ENCODE data around the gene LASP1.

LASP1 gene

DNA sequence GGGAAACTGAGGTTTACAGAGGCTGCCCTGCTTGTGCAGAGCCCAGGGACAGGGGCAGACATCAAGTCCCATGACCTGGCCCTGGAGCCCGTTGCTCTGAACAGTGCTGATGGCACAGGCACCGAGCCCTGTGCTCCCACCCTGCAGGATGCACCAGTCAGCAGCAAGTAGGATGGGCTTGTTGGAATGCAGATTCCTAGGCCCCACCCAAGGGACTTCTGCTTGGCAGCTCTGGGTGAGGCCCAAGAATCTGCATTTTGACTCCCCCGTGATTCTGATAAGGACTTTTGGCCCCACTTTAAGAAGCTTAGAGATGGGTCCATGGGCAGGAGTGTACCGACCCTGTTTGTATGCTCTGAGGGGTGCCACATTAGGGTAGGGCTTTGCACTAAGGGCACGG is 23.3 kb downstream of the LASP1 start:
- H3K4me2 ChIP-seq (ENCODE audit: low read length): no peak overlapping the region
- H3K4me3 ChIP-seq (ENCODE audit: low read length): no peak overlapping the region
- peaks cover 5% of the 10 kb centered on the region; the same call in 1 of the 2 replicates for H3F3A ChIP-seq (ENCODE audit: control insufficient read depth, insufficient read depth)

DNA sequence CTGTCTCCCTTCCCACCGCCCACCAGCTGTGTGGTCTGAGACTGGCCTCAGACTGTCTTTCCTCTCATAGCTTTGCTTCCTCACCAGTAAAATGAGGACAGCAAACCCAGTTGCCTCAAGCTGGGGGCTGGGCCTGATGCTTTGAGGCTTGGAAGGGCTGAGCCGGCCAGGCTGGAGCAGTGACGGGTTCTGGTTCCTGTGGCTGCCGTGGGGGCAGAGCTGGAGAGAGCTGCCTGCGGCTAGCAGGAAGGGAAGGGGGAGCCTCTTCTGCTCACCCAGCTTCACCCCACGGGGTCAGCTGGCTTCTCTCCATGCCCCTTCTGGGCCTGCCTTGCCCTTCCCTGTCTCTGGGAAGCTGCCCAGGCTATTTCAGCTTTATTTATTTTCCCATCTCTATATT is 23.7 kb downstream of the LASP1 start:
- no peaks in the 10 kb centered on the region for H3K9me2 ChIP-seq (replicated peaks; ENCODE audit: control insufficient read depth, low read length)
- peaks cover 23% of the 10 kb centered on the region for H3K4me1 ChIP-seq (ENCODE audit: control insufficient read depth, low read length)
- TF ChIP-seq, protein P1, sequence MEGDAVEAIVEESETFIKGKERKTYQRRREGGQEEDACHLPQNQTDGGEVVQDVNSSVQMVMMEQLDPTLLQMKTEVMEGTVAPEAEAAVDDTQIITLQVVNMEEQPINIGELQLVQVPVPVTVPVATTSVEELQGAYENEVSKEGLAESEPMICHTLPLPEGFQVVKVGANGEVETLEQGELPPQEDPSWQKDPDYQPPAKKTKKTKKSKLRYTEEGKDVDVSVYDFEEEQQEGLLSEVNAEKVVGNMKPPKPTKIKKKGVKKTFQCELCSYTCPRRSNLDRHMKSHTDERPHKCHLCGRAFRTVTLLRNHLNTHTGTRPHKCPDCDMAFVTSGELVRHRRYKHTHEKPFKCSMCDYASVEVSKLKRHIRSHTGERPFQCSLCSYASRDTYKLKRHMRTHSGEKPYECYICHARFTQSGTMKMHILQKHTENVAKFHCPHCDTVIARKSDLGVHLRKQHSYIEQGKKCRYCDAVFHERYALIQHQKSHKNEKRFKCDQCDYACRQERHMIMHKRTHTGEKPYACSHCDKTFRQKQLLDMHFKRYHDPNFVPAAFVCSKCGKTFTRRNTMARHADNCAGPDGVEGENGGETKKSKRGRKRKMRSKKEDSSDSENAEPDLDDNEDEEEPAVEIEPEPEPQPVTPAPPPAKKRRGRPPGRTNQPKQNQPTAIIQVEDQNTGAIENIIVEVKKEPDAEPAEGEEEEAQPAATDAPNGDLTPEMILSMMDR (IDR thresholded peaks at IDR 0.05; ENCODE audit: low read depth, low read length, poor library complexity, severe bottlenecking): no peak
- no peak for TF ChIP-seq EZH2phosphoT487 (IDR thresholded peaks at IDR 0.05; ENCODE audit: borderline replicate concordance, low read length)
- H3K27ac ChIP-seq (ENCODE audit: low read depth, low read length): no peak overlapping the region
- no peaks in the 10 kb centered on the region for H4K20me1 ChIP-seq (ENCODE audit: control insufficient read depth, insufficient read depth, low read depth, low read length)
- H3K27me3 ChIP-seq (ENCODE audit: control insufficient read depth, low read length): no peaks in the 10 kb centered on the region
- no peak overlapping the region for H3K4me3 ChIP-seq (ENCODE audit: low read length)
- 0 out of 2 replicates have a peak, but pooled peaks cover 2% of the 10 kb centered on the region for H3K79me2 ChIP-seq (ENCODE audit: control insufficient read depth, low read length)
- peaks cover 47% of the 10 kb centered on the region for H3K36me3 ChIP-seq (ENCODE audit: control insufficient read depth, low read length)
- H3K9me3 ChIP-seq (ENCODE audit: control insufficient read depth, insufficient read depth, low read length): no peaks in the 10 kb centered on the region
- H3F3A ChIP-seq (ENCODE audit: control insufficient read depth, insufficient read depth): peaks cover 7% of the 10 kb centered on the region; the same call in 1 of the 2 replicates
- H3K4me2 ChIP-seq (ENCODE audit: low read length): no peak overlapping the region

More for the DNA sequence above, 23.3 kb downstream of the LASP1 start:
- TF ChIP-seq, protein P1 (IDR thresholded peaks at IDR 0.05; ENCODE audit: low read depth, low read length, poor library complexity, severe bottlenecking): no peak
- TF ChIP-seq EZH2phosphoT487 (IDR thresholded peaks at IDR 0.05; ENCODE audit: borderline replicate concordance, low read length): no peak
- Histone ChIP-seq H4K20me1 (ENCODE audit: control insufficient read depth, insufficient read depth, low read depth, low read length) (no peaks in the 10 kb centered on the region), H3K9me3 (ENCODE audit: control insufficient read depth, insufficient read depth, low read length) (no peaks in the 10 kb centered on the region), H3K4me1 (ENCODE audit: control insufficient read depth, low read length) (peaks cover 18% of the 10 kb centered on the region), H3K36me3 (ENCODE audit: control insufficient read depth, low read length) (peaks cover 44% of the 10 kb centered on the region), H3K9me2 (replicated peaks; ENCODE audit: control insufficient read depth, low read length) (no peaks in the 10 kb centered on the region), H3K79me2 (ENCODE audit: control insufficient read depth, low read length) (0 out of 2 replicates have a peak, but pooled peaks cover 2% of the 10 kb centered on the region), H3K27ac (ENCODE audit: low read depth, low read length) (no peak overlapping the region), H3K27me3 (ENCODE audit: control insufficient read depth, low read length) (no peaks in the 10 kb centered on the region)

DNA sequence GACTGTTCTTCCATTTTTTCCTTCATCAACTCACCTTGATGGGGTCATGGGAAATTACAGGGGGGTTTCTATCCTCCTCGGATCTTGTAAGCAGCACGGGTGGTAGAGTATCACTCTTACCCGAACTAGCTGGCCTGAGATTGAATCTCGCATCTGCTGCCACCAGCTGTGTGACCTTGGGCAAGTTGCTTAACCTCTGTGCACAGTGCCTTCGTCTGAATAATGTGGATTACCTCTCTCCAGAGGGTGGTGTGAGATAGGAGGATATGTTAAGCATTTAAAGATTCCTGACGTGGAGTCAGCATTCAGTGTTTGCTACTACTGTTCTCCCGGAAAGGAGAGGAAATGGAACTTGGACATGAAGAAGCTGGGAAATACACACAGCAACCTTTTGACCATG is 24.4 kb downstream of the LASP1 start:
- no peak for TF ChIP-seq EZH2phosphoT487 (IDR thresholded peaks at IDR 0.05; ENCODE audit: borderline replicate concordance, low read length)
- TF ChIP-seq, protein P1 (IDR thresholded peaks at IDR 0.05; ENCODE audit: low read depth, low read length, poor library complexity, severe bottlenecking): no peak
- Histone ChIP-seq H3K79me2 (ENCODE audit: control insufficient read depth, low read length) (peaks cover 6% of the 10 kb centered on the region; the same call in 1 of the 2 replicates), H3K36me3 (ENCODE audit: control insufficient read depth, low read length) (peaks cover 48% of the 10 kb centered on the region), H3K9me2 (replicated peaks; ENCODE audit: control insufficient read depth, low read length) (no peaks in the 10 kb centered on the region), H3K4me1 (ENCODE audit: control insufficient read depth, low read length) (peaks cover 30% of the 10 kb centered on the region), H3K9me3 (ENCODE audit: control insufficient read depth, insufficient read depth, low read length) (no peaks in the 10 kb centered on the region), H3K4me3 (ENCODE audit: low read length) (no peak overlapping the region), H3K27me3 (ENCODE audit: control insufficient read depth, low read length) (no peaks in the 10 kb centered on the region), H3F3A (ENCODE audit: control insufficient read depth, insufficient read depth) (peaks cover 7% of the 10 kb centered on the region; the same call in 1 of the 2 replicates), H4K20me1 (ENCODE audit: control insufficient read depth, insufficient read depth, low read depth, low read length) (no peaks in the 10 kb centered on the region), H3K27ac (ENCODE audit: low read depth, low read length) (no peak overlapping the region), H3K4me2 (ENCODE audit: low read length) (no peak overlapping the region)

Data from DOHH2 (cell line).